ENCODE measurements around the gene LARP1B. TPM values are rescaled to one million over a fixed set of nuclear protein-coding genes. Genes with fewer than 3 reads are reported as not detected.
"Not testable (repeated sequence)": the region's sequence is repeated elsewhere in the genome, so short reads cannot be mapped to it uniquely, and the experiment has no call there.

LARP1B gene
- total RNA-seq, 1 donor from 2014 or later = 27.7 TPM

DNA sequence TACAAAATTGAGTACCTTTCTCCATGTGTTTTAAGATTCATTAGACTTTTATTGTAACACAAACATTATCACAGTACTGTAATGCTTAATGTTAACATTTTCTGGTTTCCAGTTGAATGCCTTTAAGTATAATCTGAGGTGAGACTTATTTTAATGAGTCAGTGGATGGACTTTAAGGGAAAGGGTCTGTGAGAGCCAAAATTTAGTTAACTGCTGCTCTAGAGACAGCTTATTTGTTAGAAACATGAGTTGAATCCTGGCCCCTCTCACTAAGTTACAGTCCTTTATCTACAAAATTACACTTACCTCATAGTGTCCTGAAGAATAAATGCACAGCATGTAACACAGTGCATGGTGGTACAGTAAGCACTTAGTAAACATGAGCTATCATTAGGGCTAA lies 160.5 kb downstream of the LARP1B start:
- no peak for DNase-seq (ENCODE audit: low read depth)

DNA sequence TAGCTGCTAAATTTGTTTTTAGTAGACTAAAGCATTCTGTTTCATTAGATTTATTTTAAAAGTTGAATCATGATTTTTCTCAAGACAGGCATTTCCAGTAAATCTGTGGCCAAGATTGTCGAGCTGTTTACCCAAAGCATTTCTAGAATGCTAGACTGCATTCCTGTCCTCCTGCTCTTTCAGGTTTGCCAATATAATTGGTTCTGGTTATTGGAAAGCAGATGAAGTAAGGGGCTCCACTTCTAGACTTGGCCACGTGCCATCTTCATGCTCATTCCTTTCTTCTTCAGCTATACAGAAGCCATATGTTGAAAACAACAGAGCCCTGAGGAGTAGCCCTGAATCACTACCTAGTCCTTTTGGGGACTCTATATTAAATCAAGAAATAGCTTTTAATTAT lies 164.0 kb downstream of the LARP1B start:
- DNase-seq (ENCODE audit: low read depth) = peak; percentile 18

DNA sequence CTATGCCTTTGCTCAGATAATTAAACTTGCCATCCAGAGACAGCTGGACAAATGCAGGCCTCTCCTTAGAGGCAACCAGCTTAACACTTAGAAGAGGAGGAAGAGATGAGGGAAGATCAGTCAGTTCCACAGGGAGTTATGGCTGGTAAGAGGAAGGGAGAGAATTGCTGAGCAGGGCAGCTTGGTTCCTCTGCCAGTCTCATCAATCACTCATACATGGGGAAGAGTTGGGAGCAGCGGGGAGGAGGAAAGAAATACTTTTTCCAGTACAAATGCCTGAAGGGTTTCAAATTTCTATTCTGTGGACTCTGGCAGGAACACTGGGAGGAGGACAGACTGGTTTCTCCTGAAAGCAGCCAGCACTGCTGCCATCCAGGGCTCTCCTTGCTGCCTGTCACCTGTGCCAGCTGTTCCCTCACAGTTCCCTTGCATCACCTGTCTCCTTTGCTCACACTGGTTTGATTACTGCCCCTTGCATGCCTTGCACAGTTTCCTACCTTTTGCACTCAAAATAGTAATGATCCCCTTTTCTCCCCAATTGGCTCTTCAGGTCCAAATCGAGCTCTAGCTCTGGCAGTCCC lies 167.0 kb downstream of the LARP1B start:
- peak; percentile 71 for DNase-seq (ENCODE audit: low read depth)

DNA sequence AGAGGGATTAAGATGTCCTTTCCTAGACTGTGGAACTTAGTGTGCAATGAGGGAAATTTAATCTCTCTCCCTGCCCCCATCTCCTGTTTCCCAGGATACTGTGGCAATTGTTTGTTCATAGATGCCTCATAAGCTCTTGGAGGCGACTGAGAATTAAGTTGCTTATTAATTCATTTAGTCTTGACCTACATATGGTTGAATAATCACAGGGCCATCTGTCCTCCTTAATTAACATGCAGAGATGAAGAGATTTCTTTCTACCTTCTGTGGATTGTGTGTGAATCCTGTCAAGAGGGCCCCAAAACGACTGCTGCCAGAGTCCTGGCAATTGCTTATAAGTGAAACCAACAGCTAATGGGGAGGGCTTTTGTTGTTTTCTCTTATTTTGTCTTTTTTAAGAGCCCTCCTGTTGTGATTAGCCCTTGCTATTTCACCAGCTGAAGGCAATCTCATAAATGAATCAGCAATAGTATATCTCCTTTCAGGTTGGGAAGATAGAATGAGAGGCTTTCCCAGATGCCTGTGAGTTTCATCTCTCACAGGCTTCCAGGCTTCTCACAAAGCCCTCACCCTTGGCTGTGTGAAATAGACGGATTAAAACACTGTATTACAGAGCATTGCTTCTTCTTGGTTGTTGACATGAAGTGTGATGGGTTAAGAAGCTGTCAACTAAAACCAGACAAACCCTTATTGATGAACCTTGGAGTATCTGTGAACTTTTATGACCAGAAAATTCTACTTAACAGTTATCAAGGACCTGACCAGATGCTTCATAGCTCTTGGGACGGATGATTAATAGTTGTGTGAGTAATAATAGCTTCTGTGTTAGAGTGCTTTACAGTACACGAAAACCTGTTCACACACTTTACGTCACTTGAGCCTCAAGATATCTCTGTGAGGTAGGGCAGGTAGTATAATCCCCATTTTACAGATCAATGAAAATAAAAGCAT lies 168.0 kb downstream of the LARP1B start:
- peak; percentile 56 for DNase-seq (ENCODE audit: low read depth)

DNA sequence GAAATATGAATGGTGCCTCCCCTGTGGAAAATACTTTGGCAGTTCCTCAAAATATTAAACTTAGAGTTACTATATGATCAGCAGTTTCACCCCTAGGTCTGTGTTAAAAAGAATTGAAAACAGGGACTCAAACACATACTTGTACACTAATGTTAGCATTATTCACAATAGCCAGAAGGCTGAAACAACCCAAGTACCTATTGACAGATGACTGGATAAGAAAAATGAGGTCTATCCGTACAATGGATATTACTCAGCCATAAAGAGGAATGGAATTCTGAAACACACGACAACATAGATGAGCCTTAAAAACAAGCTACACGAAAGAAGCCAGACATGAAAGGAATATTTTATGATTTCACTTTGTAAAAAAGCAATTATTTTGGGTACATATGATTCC lies 171.6 kb downstream of the LARP1B start:
- DNase-seq (ENCODE audit: low read depth) = no peak

DNA sequence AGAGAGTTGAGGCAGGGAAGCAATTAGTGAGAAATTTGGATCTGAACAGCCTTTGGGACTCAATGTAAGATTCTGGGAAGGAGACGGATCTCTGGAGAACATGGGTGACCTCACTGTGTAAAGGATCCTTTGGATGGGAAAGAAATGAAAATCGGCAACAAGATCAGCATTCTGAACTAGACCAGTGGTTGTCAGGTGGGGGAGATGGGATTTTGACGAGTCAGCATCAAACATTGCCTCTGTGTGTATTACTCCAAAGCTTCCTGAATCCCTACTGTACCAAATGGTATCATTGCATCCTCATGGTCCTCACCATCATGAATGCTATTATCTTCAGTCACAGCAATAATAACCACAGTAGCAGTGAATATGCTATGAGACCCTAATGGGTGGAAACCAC lies 173.7 kb downstream of the LARP1B start:
- no peak for DNase-seq (ENCODE audit: low read depth)

DNA sequence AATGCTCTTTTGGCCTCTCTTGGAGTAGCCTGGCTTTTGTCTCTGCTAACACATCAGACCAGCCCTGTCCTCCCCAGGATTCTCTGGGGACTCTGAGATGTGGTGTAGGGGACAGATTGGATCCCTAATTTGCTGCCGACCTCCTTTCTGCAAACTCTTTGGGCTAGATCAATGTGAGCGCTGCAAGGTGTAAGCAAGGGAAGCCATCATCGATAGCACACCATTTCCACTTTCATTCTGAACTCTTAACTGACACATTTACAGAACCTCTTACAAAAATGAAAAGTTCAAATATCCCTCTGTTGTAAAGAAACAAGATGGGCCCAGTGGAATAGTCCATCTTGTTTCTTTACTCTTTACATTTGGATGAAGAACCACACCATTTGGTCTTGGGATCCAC lies 179.9 kb downstream of the LARP1B start:
- no peak for DNase-seq (ENCODE audit: low read depth)

DNA sequence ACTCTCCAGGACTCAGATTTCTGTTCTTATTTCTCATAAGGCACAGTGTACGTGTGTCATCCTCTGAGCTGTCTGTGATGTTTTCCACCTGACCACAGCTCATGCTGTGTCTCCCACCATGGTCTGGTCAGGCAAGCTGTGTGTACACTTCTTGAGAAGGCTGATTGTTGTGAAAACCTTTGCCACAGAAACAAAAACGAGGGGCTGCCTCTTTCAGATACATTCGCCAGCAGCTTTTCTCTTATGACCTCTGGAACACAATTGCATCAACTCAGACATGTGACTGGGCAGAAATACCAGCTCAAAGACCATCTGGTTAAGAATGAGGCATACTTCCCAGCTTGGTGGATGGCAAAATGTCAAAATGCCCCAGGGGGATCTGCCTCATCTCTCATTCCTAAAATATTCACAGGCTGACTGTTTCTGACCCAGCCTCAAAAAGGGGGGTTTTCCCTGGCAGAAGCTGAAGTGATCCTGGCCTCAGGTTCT lies 180.4 kb downstream of the LARP1B start:
- peak; percentile 94 for DNase-seq (ENCODE audit: low read depth)

DNA sequence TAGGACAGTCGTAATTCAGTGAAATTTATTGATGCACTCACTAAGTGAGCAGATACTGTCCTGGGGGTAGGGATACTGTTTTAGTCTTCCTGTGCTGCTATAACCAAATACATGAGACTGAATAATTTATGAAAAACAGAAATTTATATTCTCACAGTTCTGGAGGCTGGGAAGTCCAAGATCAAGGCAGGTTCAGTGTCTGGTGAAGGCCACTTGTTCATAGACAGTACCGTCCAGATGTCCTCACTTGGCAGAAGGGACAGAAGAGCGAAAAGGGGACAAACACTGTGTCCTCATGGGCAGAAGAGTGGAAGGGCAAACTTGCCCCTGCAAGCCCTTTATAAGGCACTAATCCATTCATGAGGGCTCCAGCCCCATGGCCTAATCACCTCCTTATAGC lies 180.9 kb downstream of the LARP1B start:
- no peak for DNase-seq (ENCODE audit: low read depth)

DNA sequence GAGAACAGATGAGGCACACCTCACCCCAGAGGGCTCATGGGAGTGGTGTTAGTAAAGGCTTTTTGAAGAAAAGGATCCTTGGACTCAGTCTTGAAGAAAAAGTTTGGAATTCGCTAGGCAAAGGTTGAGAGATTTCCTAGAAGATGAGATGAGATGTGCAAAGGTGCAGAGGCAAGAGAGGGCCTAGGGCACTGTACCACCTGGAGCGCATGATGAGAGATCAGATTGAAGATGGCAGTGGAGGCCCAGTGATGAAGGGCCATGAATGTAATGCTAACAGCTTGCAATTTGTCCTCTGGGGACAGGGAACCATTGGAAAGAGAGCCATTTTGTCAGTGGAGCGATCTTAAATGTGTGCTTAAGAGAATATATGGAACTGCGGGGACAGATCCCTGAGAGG lies 181.5 kb downstream of the LARP1B start:
- DNase-seq (ENCODE audit: low read depth) = no peak

DNA sequence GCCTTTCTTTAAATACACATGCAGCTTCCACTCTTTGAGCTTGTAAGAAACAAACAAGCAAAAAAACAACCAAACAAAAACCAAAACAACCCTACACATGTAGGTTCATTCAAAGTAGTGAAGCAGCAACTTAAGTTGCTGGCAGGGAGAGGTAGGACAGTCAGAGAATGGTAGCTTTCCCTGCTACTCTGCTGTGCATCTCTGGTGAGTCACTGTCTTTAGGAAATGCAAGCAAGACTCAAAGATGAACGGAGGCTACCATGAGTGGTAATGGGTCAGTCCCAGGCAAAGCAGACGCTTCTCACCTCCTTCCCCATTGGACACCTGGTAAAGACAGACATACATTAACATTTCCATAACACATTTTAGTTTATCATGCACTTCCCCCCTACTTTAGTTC lies 183.3 kb downstream of the LARP1B start:
- no peak for DNase-seq (ENCODE audit: low read depth)

DNA sequence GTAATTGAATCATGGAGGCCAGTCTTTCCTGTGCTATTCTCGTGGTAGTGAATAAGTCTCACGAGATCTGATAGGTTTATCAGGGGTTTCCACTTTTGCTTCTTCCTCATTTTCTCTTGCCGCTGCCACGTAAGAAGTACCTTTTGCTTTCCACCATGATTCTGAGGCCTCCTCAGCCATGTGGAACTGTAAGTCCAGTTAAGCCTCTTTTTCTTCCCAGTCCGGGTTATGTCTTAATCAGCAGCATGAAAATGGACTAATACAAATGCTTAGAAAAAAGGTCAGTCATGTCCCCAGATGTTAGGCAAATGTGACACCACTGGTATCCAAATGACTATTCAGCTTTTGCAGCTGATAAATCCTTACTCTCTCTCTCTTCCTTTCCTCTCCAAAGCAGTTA lies 184.3 kb downstream of the LARP1B start:
- not testable (repeated sequence) for DNase-seq (ENCODE audit: low read depth)

DNA sequence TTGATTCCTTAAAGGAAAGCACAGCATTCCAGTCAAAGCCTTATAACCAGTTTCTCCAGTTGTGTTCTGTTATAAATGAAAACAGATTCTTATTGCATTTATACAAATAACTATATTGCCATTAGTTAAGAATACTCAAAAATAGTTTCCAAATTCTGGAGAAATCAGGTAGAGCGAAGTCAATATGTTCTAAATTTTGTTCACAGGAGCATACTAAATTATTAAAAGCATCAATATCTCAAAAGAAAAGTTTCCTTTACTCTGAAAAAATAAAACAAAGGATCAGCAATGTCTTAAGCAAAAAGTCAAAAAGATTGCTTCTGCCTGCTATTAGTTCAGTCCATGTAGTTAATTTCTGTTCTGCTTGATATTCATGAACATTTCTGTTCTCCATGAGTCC lies 186.8 kb downstream of the LARP1B start:
- DNase-seq (ENCODE audit: low read depth) = no peak

DNA sequence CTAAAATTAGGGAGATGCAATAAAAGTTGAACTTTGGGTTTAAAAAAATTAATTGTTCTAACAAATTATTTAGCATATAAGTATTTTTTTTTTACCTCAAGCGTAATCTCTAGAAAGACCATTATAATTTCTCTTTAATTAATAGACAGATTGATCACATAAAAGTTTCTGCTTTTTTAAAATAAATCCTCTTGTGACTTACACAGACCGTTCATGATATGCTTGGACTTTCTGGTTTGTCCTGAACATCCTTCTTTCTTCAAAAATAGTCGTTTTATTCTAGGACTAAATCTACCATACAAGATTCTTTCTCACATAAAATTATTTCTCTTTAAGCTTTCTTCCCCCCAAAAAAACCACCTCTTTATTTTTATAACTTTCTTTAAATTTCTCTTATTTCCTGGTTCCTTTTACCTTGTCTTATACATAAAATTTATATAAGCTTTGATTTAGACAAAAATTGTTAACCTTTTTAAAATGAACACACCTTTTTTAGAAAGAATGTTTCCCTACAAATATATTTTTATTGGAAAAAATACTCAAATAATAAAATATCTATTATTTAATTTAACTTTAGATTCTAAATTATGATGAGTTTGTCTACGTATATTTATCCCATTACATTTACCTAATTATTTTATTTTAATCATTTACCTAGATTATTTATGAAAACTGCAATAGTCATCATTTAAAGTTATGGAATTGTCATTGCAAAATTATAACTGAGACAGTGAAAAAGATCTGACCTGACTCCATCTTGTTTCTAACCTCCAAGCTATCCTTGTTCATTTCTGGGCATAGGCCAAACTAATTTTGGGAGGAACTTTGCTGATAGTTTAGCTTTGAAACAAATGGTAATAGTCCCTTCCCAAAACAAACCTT lies 188.9 kb downstream of the LARP1B start:
- no peak for DNase-seq (ENCODE audit: low read depth)

DNA sequence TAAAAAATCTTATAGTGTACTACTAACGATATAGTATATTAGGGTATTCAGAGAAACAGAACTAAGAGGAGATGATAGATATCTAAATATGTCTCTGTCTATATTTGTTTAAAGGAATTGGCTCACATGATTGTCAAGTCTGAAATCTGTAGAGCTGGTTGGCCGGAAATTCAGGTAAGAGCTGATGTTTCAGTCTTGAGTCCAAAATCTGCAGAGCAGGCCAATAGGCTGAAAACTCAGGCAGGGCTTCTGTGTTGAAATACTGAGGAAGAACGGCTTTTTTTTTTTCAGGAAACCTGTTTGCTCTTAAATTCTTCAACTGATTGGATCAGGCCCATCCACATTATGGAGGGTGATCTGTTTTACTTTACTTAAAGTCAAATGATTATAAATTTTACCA lies 194.8 kb downstream of the LARP1B start:
- no peak for DNase-seq (ENCODE audit: low read depth)

DNA sequence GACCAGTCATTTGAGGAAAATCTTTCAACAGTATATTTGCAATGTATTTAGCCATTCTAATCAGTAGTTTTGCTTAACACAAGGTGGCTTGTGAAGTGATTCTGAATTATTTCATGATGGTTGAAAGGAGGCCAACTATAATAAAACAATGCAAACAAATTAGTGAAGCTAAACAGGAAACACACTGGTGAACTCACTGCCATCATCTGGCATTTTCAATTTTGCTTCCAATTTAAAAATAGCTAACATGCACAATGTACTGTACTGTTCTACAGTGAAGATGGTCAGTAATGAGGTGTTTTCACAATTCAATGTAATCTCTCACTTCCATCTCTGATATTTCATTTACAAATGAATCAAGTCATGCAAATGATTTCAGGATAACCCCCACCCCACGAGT lies 195.4 kb downstream of the LARP1B start:
- no peak for DNase-seq (ENCODE audit: low read depth)

DNA sequence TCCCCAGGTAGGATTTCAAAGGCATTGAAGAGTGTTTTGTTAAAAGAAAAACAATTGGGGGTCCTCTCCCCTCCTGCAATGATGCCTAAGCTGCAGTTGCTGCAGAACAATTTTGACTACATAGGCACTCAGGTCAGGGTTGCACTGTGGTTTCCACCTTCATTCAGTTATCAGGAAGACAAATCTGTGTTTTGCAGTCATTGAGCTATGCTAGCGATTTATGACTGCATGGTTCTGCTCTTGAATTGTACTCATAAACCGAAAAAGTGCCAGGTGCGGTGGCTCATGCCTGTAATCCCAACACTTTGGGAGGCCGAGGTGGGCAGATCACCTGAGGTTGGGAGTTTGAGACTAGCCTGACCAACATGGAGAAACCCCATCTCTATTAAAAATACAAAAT lies 197.1 kb downstream of the LARP1B start:
- DNase-seq (ENCODE audit: low read depth) = not testable (repeated sequence)

DNA sequence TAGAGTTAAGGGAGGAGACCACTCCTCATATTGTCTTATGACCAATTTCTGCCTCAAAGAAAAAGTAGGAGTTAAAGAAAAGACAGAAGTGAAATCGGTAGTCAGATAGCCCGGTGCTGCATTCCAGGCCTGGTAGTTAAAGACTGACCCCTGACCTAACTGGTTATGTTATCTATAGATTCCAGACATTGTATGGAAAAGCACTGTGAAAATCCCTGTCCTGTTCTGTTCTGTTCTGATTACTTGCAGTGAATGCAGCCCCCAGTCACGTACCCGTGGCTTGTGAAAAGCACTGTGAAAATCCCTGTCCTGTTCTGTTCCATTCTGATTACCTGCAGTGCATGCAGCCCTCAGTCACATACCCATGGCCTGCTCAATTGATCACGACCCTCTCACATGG lies 198.8 kb downstream of the LARP1B start:
- DNase-seq (ENCODE audit: low read depth) = not testable (repeated sequence)

All from myocyte (in vitro differentiated cells).